HepG2 (cell line): ENCODE measurements around the gene PCIF1. TPM values are rescaled to one million over a fixed set of nuclear protein-coding genes. Genes with fewer than 3 reads are reported as not detected.

ENCODE experiments used
- CREB1 ChIP-seq, 2 experiments: fragments of 450-650 bp in 1 of 2; IDR thresholded peaks; 2 replicates each; pipeline ENCODE4 v1.6.1; 2016 to 2017; ENCODE audit warnings: control low read depth in 1 of 2, mild to moderate bottlenecking in 1 of 2, missing compliant biosample characterization in 1 of 2, missing genetic modification characterization in 1 of 2
- GZF1 ChIP-seq: sonication (generic); formaldehyde crosslinking; IDR thresholded peaks from 2 replicates; pipeline ENCODE4 v1.5.1; 2020; ENCODE audit warnings: mild to moderate bottlenecking, missing genetic modification reagents
- MTA1 ChIP-seq: sonication (generic); formaldehyde crosslinking; IDR thresholded peaks from 2 replicates; pipeline ENCODE4 v1.4.0; 2020; ENCODE audit warnings: missing genetic modification reagents, mild to moderate bottlenecking, borderline replicate concordance
- ZC3H4 ChIP-seq: sonication (generic); formaldehyde crosslinking; IDR thresholded peaks from 2 replicates; pipeline ENCODE4 v1.4.0; 2020; ENCODE audit warnings: missing genetic modification reagents, borderline replicate concordance
- ZFAT ChIP-seq: sonication (generic); formaldehyde crosslinking; conservative IDR thresholded peaks from 2 replicates; pipeline ENCODE4 v1.8.1; 2023; ENCODE audit warnings: missing genetic modification reagents, inconsistent platforms
- ZNF567 ChIP-seq: sonication (generic); formaldehyde crosslinking; IDR thresholded peaks from 2 replicates; pipeline ENCODE4 v1.8.1; 2023; ENCODE audit warnings: mild to moderate bottlenecking, missing genetic modification reagents, borderline replicate concordance
- polyA plus RNA-seq, 8 experiments: library from polyadenylated mRNA; depleted of rRNA in 3 of 8; stranded (reverse) in 7 of 8; unstranded in 1 of 8; fragments of >200 nt; fragmentation: Illumina TruSeq in 4 of 8; extraction: Trizol in 4 of 8; gene quantifications; 2 replicates each; pipeline versions ENCODE4 v1.2.1 to v1.2.3, GENCODE V29; 2011 to 2016; ENCODE audit warnings: low read depth in 4 of 8, missing spikeins in 1 of 8, mixed read lengths in 1 of 8; ENCODE audit not compliant: insufficient read depth in 1 of 8
- total RNA-seq, 5 experiments: library from RNA; depleted of rRNA; stranded (reverse); fragments of >200 nt; fragmentation: Illumina TruSeq; extraction: Trizol; gene quantifications; 2 replicates each; pipeline ENCODE4 v1.2.3, GENCODE V29; 2016; ENCODE audit warnings: low read depth in 1 of 5
- TF ChIP-seq, protein P1 (sequence below): sonication (generic); formaldehyde crosslinking; IDR thresholded peaks from 2 replicates; pipeline ENCODE4 v1.5.0; 2020; ENCODE audit warnings: missing genetic modification reagents, mild to moderate bottlenecking, borderline replicate concordance
- TF ChIP-seq, protein P2 (sequence below): sonication (generic); formaldehyde crosslinking; conservative IDR thresholded peaks from 2 replicates; pipeline ENCODE4 v1.4.0; 2020; ENCODE audit warnings: missing genetic modification reagents
- TF ChIP-seq, protein P3 (sequence below): IDR thresholded peaks from 2 replicates; pipeline ENCODE4 v1.6.1; 2016; ENCODE audit warnings: low read depth, missing genetic modification reagents, missing compliant biosample characterization
- TF ChIP-seq, protein P4 (sequence below): sonication (generic); formaldehyde crosslinking; IDR thresholded peaks from 2 replicates; pipeline ENCODE4 v1.8.1; 2023; ENCODE audit warnings: mild to moderate bottlenecking, moderate library complexity, missing genetic modification reagents
- TF ChIP-seq, protein P5 (sequence below): sonication (generic); formaldehyde crosslinking; IDR thresholded peaks from 2 replicates; pipeline ENCODE4 v1.4.0; 2020; ENCODE audit warnings: missing genetic modification reagents, borderline replicate concordance

PCIF1 gene
- total and polyA plus RNA-seq, 2 of the 13 experiments (the other 11 are each of a cell fraction or from before 2014, with no cell fraction given) = 20.9 to 24.4 TPM

DNA sequence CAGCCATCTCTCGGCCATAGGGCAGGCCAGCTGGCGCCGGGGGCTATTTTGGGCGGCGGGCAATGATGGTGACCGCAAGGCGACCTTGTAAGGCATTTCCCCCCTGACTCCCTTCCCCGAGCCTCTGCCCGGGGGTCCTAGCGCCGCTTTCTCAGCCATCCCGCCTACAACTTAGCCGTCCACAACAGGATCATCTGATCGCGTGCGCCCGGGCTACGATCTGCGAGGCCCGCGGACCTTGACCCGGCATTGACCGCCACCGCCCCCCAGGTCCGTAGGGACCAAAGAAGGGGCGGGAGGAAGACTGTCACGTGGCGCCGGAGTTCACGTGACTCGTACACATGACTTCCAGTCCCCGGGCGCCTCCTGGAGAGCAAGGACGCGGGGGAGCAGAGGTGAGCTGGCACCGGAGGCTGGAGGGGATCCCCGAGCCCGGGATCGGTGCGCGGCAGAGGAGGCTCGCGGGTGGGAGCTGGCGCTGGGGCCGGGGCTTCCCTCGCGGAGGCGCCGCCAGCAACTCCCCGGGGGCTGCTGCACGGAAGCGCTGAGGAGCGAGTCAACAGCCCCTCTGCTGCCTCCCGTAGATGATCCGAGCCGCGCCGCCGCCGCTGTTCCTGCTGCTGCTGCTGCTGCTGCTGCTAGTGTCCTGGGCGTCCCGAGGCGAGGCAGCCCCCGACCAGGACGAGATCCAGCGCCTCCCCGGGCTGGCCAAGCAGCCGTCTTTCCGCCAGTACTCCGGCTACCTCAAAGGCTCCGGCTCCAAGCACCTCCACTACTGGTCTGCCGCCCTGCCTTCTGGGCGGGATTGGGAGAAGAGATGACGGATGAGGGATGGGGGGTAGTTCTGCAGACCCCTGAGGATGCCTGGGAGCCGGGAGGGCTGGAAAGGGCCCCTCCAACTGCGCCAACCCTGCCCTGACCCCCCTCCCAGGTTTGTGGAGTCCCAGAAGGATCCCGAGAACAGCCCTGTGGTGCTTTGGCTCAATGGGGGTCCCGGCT lies 43.2 kb upstream of the PCIF1 start, which contains the start of the genes CTSA and NEURL2 (continued):
- TF ChIP-seq ZFAT (CRISPR knock-in tag) (peak; percentile 82), MTA1 (peak; percentile 99), CREB1 (IDR thresholded peaks at IDR 0.05) (peak; percentile 78), CREB1 (CRISPR knock-in tag; IDR thresholded peaks at IDR 0.05) (peak; percentile 49; the same call in 1 of the 2 replicates), GZF1 (CRISPR knock-in tag) (peak; percentile 96), ZNF567 (CRISPR knock-in tag) (peak; percentile 94; the same call in 1 of the 2 replicates), ZC3H4 (peak; percentile 75; the same call in 1 of the 2 replicates)
- TF ChIP-seq, protein P1, sequence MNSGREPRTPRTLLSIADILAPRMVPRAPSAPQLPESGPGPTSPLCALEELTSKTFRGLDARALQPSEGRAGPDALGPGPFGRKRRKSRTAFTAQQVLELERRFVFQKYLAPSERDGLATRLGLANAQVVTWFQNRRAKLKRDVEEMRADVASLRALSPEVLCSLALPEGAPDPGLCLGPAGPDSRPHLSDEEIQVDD (CRISPR knock-in tag) = peak; percentile 95
- TF ChIP-seq, protein P2, sequence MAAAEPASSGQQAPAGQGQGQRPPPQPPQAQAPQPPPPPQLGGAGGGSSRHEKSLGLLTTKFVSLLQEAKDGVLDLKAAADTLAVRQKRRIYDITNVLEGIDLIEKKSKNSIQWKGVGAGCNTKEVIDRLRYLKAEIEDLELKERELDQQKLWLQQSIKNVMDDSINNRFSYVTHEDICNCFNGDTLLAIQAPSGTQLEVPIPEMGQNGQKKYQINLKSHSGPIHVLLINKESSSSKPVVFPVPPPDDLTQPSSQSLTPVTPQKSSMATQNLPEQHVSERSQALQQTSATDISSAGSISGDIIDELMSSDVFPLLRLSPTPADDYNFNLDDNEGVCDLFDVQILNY (CRISPR knock-in tag) = peak; percentile 88
- TF ChIP-seq, protein P3, sequence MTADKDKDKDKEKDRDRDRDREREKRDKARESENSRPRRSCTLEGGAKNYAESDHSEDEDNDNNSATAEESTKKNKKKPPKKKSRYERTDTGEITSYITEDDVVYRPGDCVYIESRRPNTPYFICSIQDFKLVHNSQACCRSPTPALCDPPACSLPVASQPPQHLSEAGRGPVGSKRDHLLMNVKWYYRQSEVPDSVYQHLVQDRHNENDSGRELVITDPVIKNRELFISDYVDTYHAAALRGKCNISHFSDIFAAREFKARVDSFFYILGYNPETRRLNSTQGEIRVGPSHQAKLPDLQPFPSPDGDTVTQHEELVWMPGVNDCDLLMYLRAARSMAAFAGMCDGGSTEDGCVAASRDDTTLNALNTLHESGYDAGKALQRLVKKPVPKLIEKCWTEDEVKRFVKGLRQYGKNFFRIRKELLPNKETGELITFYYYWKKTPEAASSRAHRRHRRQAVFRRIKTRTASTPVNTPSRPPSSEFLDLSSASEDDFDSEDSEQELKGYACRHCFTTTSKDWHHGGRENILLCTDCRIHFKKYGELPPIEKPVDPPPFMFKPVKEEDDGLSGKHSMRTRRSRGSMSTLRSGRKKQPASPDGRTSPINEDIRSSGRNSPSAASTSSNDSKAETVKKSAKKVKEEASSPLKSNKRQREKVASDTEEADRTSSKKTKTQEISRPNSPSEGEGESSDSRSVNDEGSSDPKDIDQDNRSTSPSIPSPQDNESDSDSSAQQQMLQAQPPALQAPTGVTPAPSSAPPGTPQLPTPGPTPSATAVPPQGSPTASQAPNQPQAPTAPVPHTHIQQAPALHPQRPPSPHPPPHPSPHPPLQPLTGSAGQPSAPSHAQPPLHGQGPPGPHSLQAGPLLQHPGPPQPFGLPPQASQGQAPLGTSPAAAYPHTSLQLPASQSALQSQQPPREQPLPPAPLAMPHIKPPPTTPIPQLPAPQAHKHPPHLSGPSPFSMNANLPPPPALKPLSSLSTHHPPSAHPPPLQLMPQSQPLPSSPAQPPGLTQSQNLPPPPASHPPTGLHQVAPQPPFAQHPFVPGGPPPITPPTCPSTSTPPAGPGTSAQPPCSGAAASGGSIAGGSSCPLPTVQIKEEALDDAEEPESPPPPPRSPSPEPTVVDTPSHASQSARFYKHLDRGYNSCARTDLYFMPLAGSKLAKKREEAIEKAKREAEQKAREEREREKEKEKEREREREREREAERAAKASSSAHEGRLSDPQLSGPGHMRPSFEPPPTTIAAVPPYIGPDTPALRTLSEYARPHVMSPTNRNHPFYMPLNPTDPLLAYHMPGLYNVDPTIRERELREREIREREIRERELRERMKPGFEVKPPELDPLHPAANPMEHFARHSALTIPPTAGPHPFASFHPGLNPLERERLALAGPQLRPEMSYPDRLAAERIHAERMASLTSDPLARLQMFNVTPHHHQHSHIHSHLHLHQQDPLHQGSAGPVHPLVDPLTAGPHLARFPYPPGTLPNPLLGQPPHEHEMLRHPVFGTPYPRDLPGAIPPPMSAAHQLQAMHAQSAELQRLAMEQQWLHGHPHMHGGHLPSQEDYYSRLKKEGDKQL (CRISPR knock-in tag) = peak; percentile 94
- TF ChIP-seq, protein P4, sequence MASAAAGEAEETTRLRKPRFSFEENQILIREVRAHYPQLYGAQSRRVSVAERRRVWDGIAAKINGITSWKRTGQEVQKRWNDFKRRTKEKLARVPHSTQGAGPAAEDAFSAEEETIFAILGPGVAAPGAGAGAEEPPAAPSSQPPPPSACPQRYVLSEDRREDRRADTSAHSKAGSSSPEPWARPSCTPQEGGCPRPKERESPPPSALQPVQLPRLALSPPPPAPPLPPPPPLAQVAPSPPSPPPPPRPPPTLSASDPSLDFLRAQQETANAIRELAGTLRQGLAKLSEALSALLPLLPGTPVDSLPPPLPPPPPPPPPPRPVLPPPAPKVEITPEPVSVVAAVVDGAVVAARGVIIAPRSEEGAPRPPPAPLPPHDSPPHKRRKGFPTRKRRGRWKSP = peak; percentile 98
- TF ChIP-seq, protein P5, sequence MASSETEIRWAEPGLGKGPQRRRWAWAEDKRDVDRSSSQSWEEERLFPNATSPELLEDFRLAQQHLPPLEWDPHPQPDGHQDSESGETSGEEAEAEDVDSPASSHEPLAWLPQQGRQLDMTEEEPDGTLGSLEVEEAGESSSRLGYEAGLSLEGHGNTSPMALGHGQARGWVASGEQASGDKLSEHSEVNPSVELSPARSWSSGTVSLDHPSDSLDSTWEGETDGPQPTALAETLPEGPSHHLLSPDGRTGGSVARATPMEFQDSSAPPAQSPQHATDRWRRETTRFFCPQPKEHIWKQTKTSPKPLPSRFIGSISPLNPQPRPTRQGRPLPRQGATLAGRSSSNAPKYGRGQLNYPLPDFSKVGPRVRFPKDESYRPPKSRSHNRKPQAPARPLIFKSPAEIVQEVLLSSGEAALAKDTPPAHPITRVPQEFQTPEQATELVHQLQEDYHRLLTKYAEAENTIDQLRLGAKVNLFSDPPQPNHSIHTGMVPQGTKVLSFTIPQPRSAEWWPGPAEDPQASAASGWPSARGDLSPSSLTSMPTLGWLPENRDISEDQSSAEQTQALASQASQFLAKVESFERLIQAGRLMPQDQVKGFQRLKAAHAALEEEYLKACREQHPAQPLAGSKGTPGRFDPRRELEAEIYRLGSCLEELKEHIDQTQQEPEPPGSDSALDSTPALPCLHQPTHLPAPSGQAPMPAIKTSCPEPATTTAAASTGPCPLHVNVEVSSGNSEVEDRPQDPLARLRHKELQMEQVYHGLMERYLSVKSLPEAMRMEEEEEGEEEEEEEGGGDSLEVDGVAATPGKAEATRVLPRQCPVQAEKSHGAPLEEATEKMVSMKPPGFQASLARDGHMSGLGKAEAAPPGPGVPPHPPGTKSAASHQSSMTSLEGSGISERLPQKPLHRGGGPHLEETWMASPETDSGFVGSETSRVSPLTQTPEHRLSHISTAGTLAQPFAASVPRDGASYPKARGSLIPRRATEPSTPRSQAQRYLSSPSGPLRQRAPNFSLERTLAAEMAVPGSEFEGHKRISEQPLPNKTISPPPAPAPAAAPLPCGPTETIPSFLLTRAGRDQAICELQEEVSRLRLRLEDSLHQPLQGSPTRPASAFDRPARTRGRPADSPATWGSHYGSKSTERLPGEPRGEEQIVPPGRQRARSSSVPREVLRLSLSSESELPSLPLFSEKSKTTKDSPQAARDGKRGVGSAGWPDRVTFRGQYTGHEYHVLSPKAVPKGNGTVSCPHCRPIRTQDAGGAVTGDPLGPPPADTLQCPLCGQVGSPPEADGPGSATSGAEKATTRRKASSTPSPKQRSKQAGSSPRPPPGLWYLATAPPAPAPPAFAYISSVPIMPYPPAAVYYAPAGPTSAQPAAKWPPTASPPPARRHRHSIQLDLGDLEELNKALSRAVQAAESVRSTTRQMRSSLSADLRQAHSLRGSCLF (CRISPR knock-in tag) = peak; percentile 89; the same call in 1 of the 2 replicates
